ENCODE data around the gene PARD6A.

PARD6A gene

GRCh38 chr16:67654403-67654911, 6.3 kb upstream of the PARD6A start:
- DNase-seq = no peak

- DNase-seq = no peak
These were observed 5.4 kb upstream of the PARD6A start for GRCh38 chr16:67655363-67655762.

- no peak for DNase-seq
These were observed 4.3 kb upstream of the PARD6A start for GRCh38 chr16:67656344-67657016.

- DNase-seq = no peak
These were observed 3.6 kb upstream of the PARD6A start for GRCh38 chr16:67657017-67657608.

- DNase-seq = no peak
These were observed 2.8 kb upstream of the PARD6A start for GRCh38 chr16:67657751-67658518.

- DNase-seq = no peak
These were observed 1.7 kb upstream of the PARD6A start for GRCh38 chr16:67658849-67659674.

GRCh38 chr16:67659675-67660563, 841 bp upstream of the PARD6A start, which contains the start of gene ACD:
TSS of gene ACD (minus strand) at chr16:67660260. CDS start at chr16:67660220, 40 bp downstream.
- DNase-seq = peak; percentile 89

GRCh38 chr16:67661101-67661761, 471 bp downstream of the PARD6A start:
- no peak for DNase-seq

GRCh38 chr16:67661886-67662652, 1.3 kb downstream of the PARD6A start:
- DNase-seq = no peak

GRCh38 chr16:67662653-67663010, 1.9 kb downstream of the PARD6A start:
- DNase-seq = no peak

- DNase-seq = peak; percentile 38
These were observed 2.6 kb downstream of the PARD6A start for GRCh38 chr16:67663151-67663876.

GRCh38 chr16:67663877-67664222, 3.1 kb downstream of the PARD6A start:
- no peak for DNase-seq

- no peak for DNase-seq
These were observed 3.5 kb downstream of the PARD6A start for GRCh38 chr16:67664258-67664657.

GRCh38 chr16:67664871-67665270, 4.1 kb downstream of the PARD6A start:
- no peak for DNase-seq

- DNase-seq = no peak
These were observed 4.8 kb downstream of the PARD6A start for GRCh38 chr16:67665598-67665997.

GRCh38 chr16:67666032-67666551, 5.3 kb downstream of the PARD6A start:
- DNase-seq = no peak

- peak; percentile 79 for DNase-seq
These were observed 6.0 kb downstream of the PARD6A start, which contains the start of the genes C16orf86 and ENKD1 for GRCh38 chr16:67666559-67667452. TSS of gene C16orf86 (plus strand) at chr16:67666814. CDS start at chr16:67666971, 157 bp downstream. TSS of gene ENKD1 (minus strand) at chr16:67666750. CDS start at chr16:67666442, 308 bp downstream.

- no peak for DNase-seq
These were observed 6.7 kb downstream of the PARD6A start for GRCh38 chr16:67667453-67667816.
